H1 (cell line): ENCODE data around the gene TNFSF4. TPM values are rescaled to one million over a fixed set of nuclear protein-coding genes. Genes with fewer than 3 reads are reported as not detected.

Experiments used
- CTCF ChIA-PET: fragments of 300-600 bp; sonication (Branson Sonifier 250); formaldehyde crosslinking; loops from one replicate; lab custom pipeline; 2021; ENCODE audit not compliant: partially characterized antibody; lab: Charles Lee
- POLR2A ChIA-PET: fragments of 300-600 bp; sonication (Branson Sonifier 250); formaldehyde crosslinking; loops from one replicate; lab custom pipeline; 2021; ENCODE audit warnings: inconsistent platforms; ENCODE audit not compliant: partially characterized antibody; lab: Charles Lee
- DNase-seq, 2 experiments: peaks; one replicate each; pipeline versions ENCODE4 v3.0.0 to v3.0.0-alpha.2; 2010 to 2022; ENCODE audit warnings: low spot score in 2 of 2, low read depth in 1 of 2, mixed read lengths in 1 of 2
- FAIRE-seq: peaks from 2 replicates; lab custom pipeline; 2011; peaks lifted over from hg19 to GRCh38; lab: Jason Lieb, UNC
- H2AFZ ChIP-seq: 2 replicates; pipeline ENCODE4 v1.8.1; 2012; ENCODE audit warnings: low read length, inconsistent platforms
- H2AK5ac ChIP-seq: 2 replicates; pipeline ENCODE4 v1.6.1; 2013; ENCODE audit warnings: low read depth, low read length
- H2BK120ac ChIP-seq: replicated peaks from 2 replicates; pipeline ENCODE3; 2013; ENCODE audit warnings: low read depth, low read length, inconsistent platforms
- H2BK12ac ChIP-seq: 2 replicates; pipeline ENCODE4 v1.6.1; 2013; ENCODE audit warnings: low read depth, low read length
- H2BK15ac ChIP-seq: 2 replicates; pipeline ENCODE4 v1.6.1; 2013; ENCODE audit warnings: low read length
- H2BK20ac ChIP-seq: 2 replicates; pipeline ENCODE4 v1.6.1; 2013; ENCODE audit warnings: low read length
- H2BK5ac ChIP-seq: 2 replicates; pipeline ENCODE4 v1.6.1; 2013; ENCODE audit warnings: low read depth, low read length
- H3K14ac ChIP-seq: 2 replicates; pipeline ENCODE4 v1.6.1; 2013; ENCODE audit warnings: inconsistent platforms; ENCODE audit not compliant: insufficient read length
- H3K18ac ChIP-seq: 2 replicates; pipeline ENCODE4 v1.6.1; 2013; ENCODE audit warnings: low read length; ENCODE audit errors: extremely low read depth
- H3K23ac ChIP-seq: 2 replicates; pipeline ENCODE4 v1.6.1; 2013; ENCODE audit warnings: inconsistent platforms; ENCODE audit not compliant: insufficient read length
- H3K23me2 ChIP-seq: 2 replicates; pipeline ENCODE4 v1.6.1; 2013; ENCODE audit warnings: low read depth, low read length
- H3K27ac ChIP-seq: 2 replicates; pipeline ENCODE4 v1.6.1; 2011; ENCODE audit warnings: low read depth, low read length, inconsistent platforms
- H3K27me3 ChIP-seq, 4 experiments: replicated peaks in 1 of 4; 1 replicate in 1 of 4; 2 replicates in 3 of 4; pipeline versions ENCODE4 v1.6.1 to v1.8.1; 2011 to 2013; ENCODE audit warnings: low read length in 3 of 4, mild to moderate bottlenecking in 3 of 4, inconsistent platforms in 2 of 4, mixed read lengths in 2 of 4, moderate library complexity in 1 of 4; ENCODE audit not compliant: control insufficient read depth in 3 of 4, insufficient read depth in 3 of 4; ENCODE audit errors: extremely low read depth in 1 of 4
- H3K36me3 ChIP-seq, 4 experiments: 2 replicates each; pipeline versions ENCODE4 v1.6.1 to v1.8.1; 2011 to 2013; ENCODE audit warnings: mild to moderate bottlenecking in 4 of 4, low read length in 3 of 4, moderate library complexity in 2 of 4, control low read depth in 1 of 4, inconsistent platforms in 1 of 4; ENCODE audit not compliant: insufficient read depth in 4 of 4, control insufficient read depth in 2 of 4
- H3K4ac ChIP-seq: replicated peaks from 2 replicates; pipeline ENCODE3; 2013; ENCODE audit warnings: low read length, low read depth, mixed read lengths, inconsistent platforms; ENCODE audit not compliant: insufficient read length
- H3K4me1 ChIP-seq, 4 experiments: replicated peaks in 1 of 4; 1 replicate in 1 of 4; 2 replicates in 3 of 4; pipeline versions ENCODE4 v1.6.1 to v1.8.1; 2011 to 2013; ENCODE audit warnings: low read length in 3 of 4, inconsistent platforms in 2 of 4, mixed read lengths in 1 of 4; ENCODE audit not compliant: insufficient read depth in 4 of 4, control insufficient read depth in 3 of 4
- H3K4me2 ChIP-seq, 2 experiments: 2 replicates each; pipeline versions ENCODE4 v1.6.1 to v1.8.1; 2011 to 2013; ENCODE audit warnings: low read depth in 2 of 2, low read length in 2 of 2, control low read depth in 1 of 2, inconsistent platforms in 1 of 2, mild to moderate bottlenecking in 1 of 2; ENCODE audit not compliant: insufficient read depth in 1 of 2
- H3K4me3 ChIP-seq, 4 experiments: fragments of 200-600, 300-600 bp in 1 of 4; sonication (generic), shearing (Covaris generic), sonication (Bioruptor Twin) in 1 of 4; 2 replicates each; pipeline versions ENCODE4 v1.5.1 to v1.8.1; 2011 to 2016; ENCODE audit warnings: low read length in 4 of 4, low read depth in 3 of 4, control low read depth in 2 of 4, inconsistent platforms in 2 of 4, mild to moderate bottlenecking in 2 of 4, mixed read lengths in 1 of 4, moderate library complexity in 1 of 4; ENCODE audit not compliant: insufficient read depth in 2 of 4; ENCODE audit errors: extremely low read depth in 1 of 4
- H3K56ac ChIP-seq: replicated peaks from 2 replicates; pipeline ENCODE3; 2013; ENCODE audit warnings: low read depth, mild to moderate bottlenecking, mixed read lengths, low read length, inconsistent platforms; ENCODE audit not compliant: insufficient read length
- H3K79me1 ChIP-seq: 2 replicates; pipeline ENCODE4 v1.6.1; 2013; ENCODE audit warnings: low read depth, low read length, control low read depth
- H3K79me2 ChIP-seq, 2 experiments: 2 replicates each; pipeline versions ENCODE4 v1.6.1 to v1.8.1; 2012 to 2013; ENCODE audit warnings: low read length in 2 of 2, mild to moderate bottlenecking in 2 of 2, inconsistent platforms in 1 of 2; ENCODE audit not compliant: insufficient read depth in 2 of 2, control insufficient read depth in 1 of 2
- H3K9ac ChIP-seq, 4 experiments: replicated peaks in 1 of 4; 1 replicate in 1 of 4; 2 replicates in 3 of 4; pipeline versions ENCODE4 v1.6.1 to v1.8.1; 2011 to 2013; ENCODE audit warnings: low read depth in 3 of 4, low read length in 3 of 4, control low read depth in 2 of 4, mild to moderate bottlenecking in 2 of 4, moderate library complexity in 2 of 4, inconsistent platforms in 1 of 4; ENCODE audit errors: extremely low read depth in 1 of 4
- H3K9me3 ChIP-seq, 2 experiments: 2 replicates each; pipeline versions ENCODE4 v1.6.1 to v1.8.1; 2012 to 2013; ENCODE audit warnings: mild to moderate bottlenecking in 2 of 2, moderate library complexity in 2 of 2, control low read depth in 1 of 2, inconsistent platforms in 1 of 2, low read depth in 1 of 2, low read length in 1 of 2, mixed read lengths in 1 of 2; ENCODE audit not compliant: insufficient read depth in 2 of 2
- H4K20me1 ChIP-seq, 2 experiments: replicated peaks in 1 of 2; 2 replicates each; pipeline versions ENCODE3 to v1.8.1; 2011 to 2013; ENCODE audit warnings: inconsistent platforms in 2 of 2, low read length in 2 of 2, mild to moderate bottlenecking in 1 of 2; ENCODE audit not compliant: insufficient read depth in 2 of 2, control insufficient read depth in 1 of 2
- H4K5ac ChIP-seq: 2 replicates; pipeline ENCODE4 v1.6.1; 2013; ENCODE audit warnings: low read length, low read depth, mixed read lengths, inconsistent platforms; ENCODE audit not compliant: insufficient read length
- H4K8ac ChIP-seq: 2 replicates; pipeline ENCODE4 v1.8.0; 2013; ENCODE audit warnings: mild to moderate bottlenecking, moderate library complexity, low read length, inconsistent platforms; ENCODE audit not compliant: insufficient read depth; ENCODE audit errors: extremely low read depth
- H4K91ac ChIP-seq: replicated peaks from 2 replicates; pipeline ENCODE3; 2013; ENCODE audit warnings: low read length, mixed read lengths, inconsistent platforms; ENCODE audit not compliant: insufficient read length
- BRCA1 ChIP-seq: IDR thresholded peaks from 2 replicates; pipeline ENCODE4 v1.6.1; 2012; ENCODE audit warnings: low read depth, low read length, improper control_type of control experiment
- WGBS, 2 experiments: shearing (Covaris generic) in 1 of 2; methylation state at CpG; one replicate each; pipeline versions ENCODE4 v1.1.6 to v1.1.7; 2013 to 2015; ENCODE audit warnings: low lambda C conversion rate in 2 of 2, mixed read lengths in 2 of 2, inconsistent platforms in 1 of 2, low coverage in 1 of 2, missing lambda C conversion rate in 1 of 2; ENCODE audit not compliant: insufficient replicate concordance in 2 of 2, insufficient coverage in 1 of 2, insufficient read length in 1 of 2; ENCODE audit errors: extremely low coverage in 1 of 2, missing lambda C conversion rate in 1 of 2; 5-methylcytosine and 5-hydroxymethylcytosine counted together
- polyA plus RNA-seq, 7 experiments: library from polyadenylated mRNA; depleted of rRNA in 3 of 7; stranded (reverse) in 5 of 7; unstranded in 2 of 7; fragments of >200 nt in 5 of 7; fragments of 200-250 nt in 2 of 7; gene quantifications; 1 replicate in 5 of 7; 2 replicates in 1 of 7; 4 replicates in 1 of 7; pipeline versions ENCODE4 v1.2.1 to v1.2.3, GENCODE V29; 2011 to 2013; ENCODE audit warnings: missing spikeins in 2 of 7, mixed read lengths in 2 of 7
- total RNA-seq: library from RNA; stranded (reverse); fragmentation: NEBNext Ultra II Directional; extraction: Animal tissue kit (Norgen Biotek cat#: 25700); gene quantifications from 2 replicates; pipeline ENCODE4 v1.2.1, GENCODE V29; 2021

TNFSF4 gene
- total and polyA plus RNA-seq, 2 of the 8 experiments (the other 6 are each of a cell fraction or from before 2014, with no cell fraction given): 0.54 to 0.63 TPM

- H3K4me2 ChIP-seq: no peak overlapping the region
- no peak overlapping the region for H2BK12ac ChIP-seq
- DNase-seq: no peak
- CTCF ChIA-PET: no interaction called here
- H3K27ac ChIP-seq: no peak overlapping the region
- WGBS, 2 experiments: 94% methylated on average over 2 of the region's 2 CpGs; no CpG with 5 or more reads in 1 of the 2 experiments
- no peak overlapping the region for H2BK5ac ChIP-seq
- no peak overlapping the region for H3K56ac ChIP-seq
- H3K23me2 ChIP-seq: no peaks in the 10 kb centered on the region
- H4K91ac ChIP-seq: no peak overlapping the region
- no peaks in the 10 kb centered on the region for H3K4me1 ChIP-seq
- POLR2A ChIA-PET: no interaction called here
- H2BK20ac ChIP-seq: no peak overlapping the region
- H3K36me3 ChIP-seq: no peaks in the 10 kb centered on the region
- no peaks in the 10 kb centered on the region for H3K79me2 ChIP-seq
- no peak overlapping the region for H3K4me3 ChIP-seq
- H3K27me3 ChIP-seq: no peaks in the 10 kb centered on the region
- no peak overlapping the region for H3K14ac ChIP-seq
- H2BK120ac ChIP-seq: no peak overlapping the region
- peaks cover 11 to 19% of the 10 kb centered on the region in 2 experiments for H3K9me3 ChIP-seq
- no peak overlapping the region for H2BK15ac ChIP-seq
- H3K79me1 ChIP-seq: no peaks in the 10 kb centered on the region
- FAIRE-seq: no peak
- no peak overlapping the region for H4K5ac ChIP-seq
- no peak overlapping the region for H3K4ac ChIP-seq
- H3K23ac ChIP-seq: no peak overlapping the region
- H3K18ac ChIP-seq: no peak overlapping the region
- no peak overlapping the region for H3K9ac ChIP-seq
- no peak overlapping the region for H2AFZ ChIP-seq
- H4K8ac ChIP-seq: no peak overlapping the region
- no peak for TF ChIP-seq BRCA1
- TF ChIP-seq, all 59 proteins: peak for 0
- no peak overlapping the region for H2AK5ac ChIP-seq
- H4K20me1 ChIP-seq: no peaks in the 10 kb centered on the region
These were observed 31.5 kb downstream of the TNFSF4 start for GRCh38 chr1:173175514-173176145.
